DOHH2 (cell line): Measurements from ENCODE around the gene LENG1.

Experiments
- EZH2phosphoT487 ChIP-seq: fragments of 200-600 bp; sonication (generic); IDR thresholded peaks from 2 replicates; pipeline ENCODE4 v1.6.1; 2017; ENCODE audit warnings: borderline replicate concordance, mild to moderate bottlenecking, antibody characterized with exemption, low read length, moderate library complexity, mixed read lengths
- TF ChIP-seq, protein P1 (sequence below): fragments of 200-600 bp; sonication (generic); IDR thresholded peaks from one replicate; pipeline ENCODE4 v1.5.1; 2014; ENCODE audit warnings: antibody characterized with exemption, mild to moderate bottlenecking, low read depth, low read length; ENCODE audit not compliant: poor library complexity, severe bottlenecking

DNA sequence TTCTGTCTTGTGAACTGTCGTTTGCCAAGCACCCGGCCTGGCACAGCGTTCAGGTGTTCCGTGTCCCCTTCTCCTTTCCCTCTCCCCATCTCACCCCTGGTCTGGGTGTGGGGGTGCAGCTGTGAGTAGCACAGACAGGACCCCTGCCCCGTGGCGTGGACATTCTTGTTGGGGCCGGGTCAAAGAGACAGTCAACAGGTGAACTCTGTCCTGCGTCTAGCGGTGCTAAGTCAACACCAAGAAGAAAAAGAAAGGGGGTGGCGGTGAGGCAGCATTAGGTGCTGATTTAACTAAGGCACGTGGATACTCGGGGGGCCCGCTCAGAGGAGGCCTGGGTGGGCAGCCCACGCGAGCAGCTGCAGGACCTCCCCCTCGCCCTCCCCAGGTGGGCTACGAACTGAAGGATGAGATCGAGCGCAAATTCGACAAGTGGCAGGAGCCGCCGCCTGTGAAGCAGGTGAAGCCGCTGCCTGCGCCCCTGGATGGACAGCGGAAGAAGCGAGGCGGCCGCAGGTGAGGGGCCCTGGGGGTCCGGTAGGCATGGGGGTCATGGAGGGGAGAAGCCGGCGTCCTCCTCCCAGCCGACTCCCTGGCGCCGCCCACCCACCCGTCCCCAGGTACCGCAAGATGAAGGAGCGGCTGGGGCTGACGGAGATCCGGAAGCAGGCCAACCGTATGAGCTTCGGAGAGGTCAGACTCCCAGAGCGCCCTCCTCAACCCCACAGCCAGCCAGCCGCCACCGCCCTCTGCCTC lies 31.7 kb downstream of the LENG1 start:
- TF ChIP-seq, protein P1, sequence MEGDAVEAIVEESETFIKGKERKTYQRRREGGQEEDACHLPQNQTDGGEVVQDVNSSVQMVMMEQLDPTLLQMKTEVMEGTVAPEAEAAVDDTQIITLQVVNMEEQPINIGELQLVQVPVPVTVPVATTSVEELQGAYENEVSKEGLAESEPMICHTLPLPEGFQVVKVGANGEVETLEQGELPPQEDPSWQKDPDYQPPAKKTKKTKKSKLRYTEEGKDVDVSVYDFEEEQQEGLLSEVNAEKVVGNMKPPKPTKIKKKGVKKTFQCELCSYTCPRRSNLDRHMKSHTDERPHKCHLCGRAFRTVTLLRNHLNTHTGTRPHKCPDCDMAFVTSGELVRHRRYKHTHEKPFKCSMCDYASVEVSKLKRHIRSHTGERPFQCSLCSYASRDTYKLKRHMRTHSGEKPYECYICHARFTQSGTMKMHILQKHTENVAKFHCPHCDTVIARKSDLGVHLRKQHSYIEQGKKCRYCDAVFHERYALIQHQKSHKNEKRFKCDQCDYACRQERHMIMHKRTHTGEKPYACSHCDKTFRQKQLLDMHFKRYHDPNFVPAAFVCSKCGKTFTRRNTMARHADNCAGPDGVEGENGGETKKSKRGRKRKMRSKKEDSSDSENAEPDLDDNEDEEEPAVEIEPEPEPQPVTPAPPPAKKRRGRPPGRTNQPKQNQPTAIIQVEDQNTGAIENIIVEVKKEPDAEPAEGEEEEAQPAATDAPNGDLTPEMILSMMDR = no peak
- no peak for TF ChIP-seq EZH2phosphoT487
